ACC112 (cell line): ENCODE results near the gene GCHFR.

Experiments used
- H2AFZ ChIP-seq: fragments of 200-600 bp; sonication (generic); one replicate; pipeline ENCODE4 v1.6.0; 2017; ENCODE audit warnings: antibody characterized with exemption, low read length; ENCODE audit not compliant: unreplicated experiment
- H3K27ac ChIP-seq: fragments of 200-600 bp; sonication (generic); 2 replicates; pipeline ENCODE4 v1.5.1; 2014; ENCODE audit warnings: low read depth, mild to moderate bottlenecking, antibody characterized with exemption, low read length, moderate library complexity
- H3K27me3 ChIP-seq: fragments of 200-600 bp; sonication (generic); 2 replicates; pipeline ENCODE4 v1.6.1; 2014; ENCODE audit warnings: mild to moderate bottlenecking, antibody characterized with exemption, low read length, moderate library complexity, mixed read lengths; ENCODE audit not compliant: insufficient read depth
- H3K36me3 ChIP-seq: fragments of 200-600 bp; sonication (generic); 2 replicates; pipeline ENCODE4 v1.6.1; 2016; ENCODE audit warnings: mild to moderate bottlenecking, antibody characterized with exemption, low read length, moderate library complexity, mixed read lengths; ENCODE audit not compliant: insufficient read depth
- H3K4me1 ChIP-seq: fragments of 200-600 bp; sonication (generic); one replicate; pipeline ENCODE4 v1.6.1; 2016; ENCODE audit warnings: low read length, mixed read lengths; ENCODE audit not compliant: insufficient read depth, unreplicated experiment, control insufficient read depth
- H3K4me3 ChIP-seq: fragments of 200-600 bp; sonication (generic); 2 replicates; pipeline ENCODE4 v1.5.1; 2014; ENCODE audit warnings: mild to moderate bottlenecking, low read depth, low read length
- H3K79me2 ChIP-seq: fragments of 200-600 bp; sonication (generic); one replicate; pipeline ENCODE4 v1.6.0; 2016; ENCODE audit warnings: low read length; ENCODE audit not compliant: control insufficient read depth, unreplicated experiment, insufficient read depth

The GCHFR gene

DNA sequence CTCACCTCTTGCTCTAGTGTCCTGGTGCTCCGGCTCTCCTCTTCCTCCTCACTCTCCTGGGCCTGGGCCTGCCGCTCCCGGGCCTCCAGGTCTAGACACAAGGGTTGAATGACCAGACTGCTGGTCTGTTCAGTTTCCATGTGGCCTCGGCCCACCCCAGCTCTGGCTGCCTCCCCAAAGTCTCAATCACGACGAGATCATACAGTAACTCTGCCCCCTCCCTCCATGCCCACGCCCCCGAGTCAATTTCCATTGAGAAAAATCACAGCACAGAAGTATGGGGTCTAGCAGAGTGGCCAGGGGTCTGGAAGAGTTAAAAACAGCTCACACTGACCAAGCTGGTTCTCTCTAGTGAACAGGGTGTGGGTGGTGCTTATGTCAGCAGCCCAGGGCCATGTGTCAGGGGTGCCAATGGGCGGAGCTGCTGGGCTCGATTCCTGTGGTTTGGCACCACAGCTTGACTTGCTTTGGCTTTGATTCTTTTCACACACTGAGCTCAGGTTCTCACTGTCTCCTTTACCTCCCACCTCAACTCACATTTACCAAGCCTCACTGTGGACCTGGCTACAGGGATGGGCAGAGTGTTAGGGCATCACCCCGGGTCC is 12.8 kb downstream of the GCHFR start:
- H3K36me3 ChIP-seq: peaks cover 14% of the 10 kb centered on the region; the same call in 1 of the 2 replicates
- no peaks in the 10 kb centered on the region for H3K79me2 ChIP-seq
- H3K27ac ChIP-seq: 0 out of 2 replicates have a peak overlapping the region, but pooled peaks have one; percentile 26
- H2AFZ ChIP-seq: no peak overlapping the region
- H3K4me1 ChIP-seq: peaks cover 9% of the 10 kb centered on the region
- H3K27me3 ChIP-seq: no peaks in the 10 kb centered on the region
- H3K4me3 ChIP-seq: no peak overlapping the region

DNA sequence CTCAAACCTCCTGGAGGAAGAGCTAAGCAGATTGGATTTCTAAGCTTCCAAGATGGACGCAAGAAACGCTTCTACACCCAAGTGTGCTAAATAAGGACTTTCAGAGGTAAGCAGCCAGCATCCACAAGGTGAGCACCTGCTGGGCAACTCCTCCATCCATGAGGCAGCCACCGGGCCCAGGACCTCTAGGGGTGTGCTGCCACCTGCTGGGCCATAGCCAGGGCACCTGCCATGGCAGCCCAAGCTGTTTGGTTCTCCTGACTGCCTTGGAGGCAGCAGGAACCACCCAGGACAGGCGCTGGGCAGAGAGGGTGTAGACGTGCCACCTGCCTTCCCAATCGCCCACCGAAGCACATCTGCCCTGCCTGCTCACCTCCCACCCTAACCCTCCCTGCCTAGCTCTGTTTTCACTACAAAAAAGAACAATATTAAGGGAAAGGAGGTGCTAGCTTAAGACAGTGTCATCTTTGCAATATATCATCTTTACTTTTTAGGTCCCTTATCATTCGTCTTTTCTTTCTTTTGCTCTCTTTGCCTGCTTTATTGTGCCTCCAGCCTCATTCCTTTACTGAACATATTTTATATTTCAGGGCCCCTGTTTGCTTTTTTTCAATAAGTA is 18.9 kb downstream of the GCHFR start:
- H3K79me2 ChIP-seq: peaks cover 18% of the 10 kb centered on the region
- H3K27me3 ChIP-seq: no peaks in the 10 kb centered on the region
- no peaks in the 10 kb centered on the region for H3K36me3 ChIP-seq
- no peak overlapping the region for H2AFZ ChIP-seq
- peaks cover 15% of the 10 kb centered on the region for H3K4me1 ChIP-seq
- H3K27ac ChIP-seq: no peak overlapping the region
- H3K4me3 ChIP-seq: no peak overlapping the region

DNA sequence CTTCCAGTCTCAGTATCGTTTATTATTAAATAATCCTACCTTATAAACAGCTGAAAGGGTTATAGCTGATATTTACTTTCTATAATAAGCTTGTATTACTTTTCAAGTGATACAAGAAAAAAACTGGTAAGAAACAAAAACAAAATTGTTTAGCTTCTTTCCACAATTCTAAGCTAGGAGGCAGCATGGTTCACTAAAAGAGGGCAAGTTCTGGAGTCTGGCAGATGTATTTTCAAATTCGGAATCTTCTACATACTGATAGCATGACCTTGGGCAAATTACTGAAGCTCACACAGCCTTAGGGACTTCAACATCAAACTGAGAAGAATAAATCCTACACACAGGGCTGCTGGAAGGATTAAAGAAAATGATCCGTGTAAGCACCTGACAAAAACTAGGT is 21.3 kb downstream of the GCHFR start:
- Histone ChIP-seq H3K79me2 (peaks cover 27% of the 10 kb centered on the region), H3K27ac (no peak overlapping the region), H3K36me3 (no peaks in the 10 kb centered on the region)

DNA sequence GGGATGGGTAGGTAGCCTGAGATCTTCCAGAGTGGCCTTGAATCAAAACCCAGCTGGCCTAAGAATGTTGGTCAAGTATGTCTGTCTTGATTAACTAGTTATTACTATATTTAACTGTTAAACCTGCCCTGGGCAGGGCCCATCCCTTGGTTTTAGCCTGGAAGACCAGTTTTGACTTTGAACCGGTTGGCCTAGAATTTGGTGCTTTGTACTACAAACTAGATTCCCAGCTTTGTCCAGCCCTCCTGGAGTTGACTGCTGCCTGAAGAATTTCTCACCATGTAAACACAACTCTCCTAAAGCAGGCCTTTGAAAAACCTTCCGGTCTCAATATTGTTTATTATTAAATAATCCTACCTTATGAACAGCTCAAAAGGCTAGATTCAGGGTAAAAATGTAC is 21.9 kb downstream of the GCHFR start:
- Histone ChIP-seq H3K36me3 (no peaks in the 10 kb centered on the region), H3K27me3 (no peaks in the 10 kb centered on the region), H3K27ac (no peak overlapping the region), H3K79me2 (peaks cover 27% of the 10 kb centered on the region), H2AFZ (no peak overlapping the region), H3K4me1 (peaks cover 25% of the 10 kb centered on the region), H3K4me3 (no peak overlapping the region)

More for the DNA sequence above, 21.3 kb downstream of the GCHFR start:
- H3K4me3 ChIP-seq: no peak overlapping the region
- H3K27me3 ChIP-seq: no peaks in the 10 kb centered on the region
- H3K4me1 ChIP-seq: peaks cover 21% of the 10 kb centered on the region
- no peak overlapping the region for H2AFZ ChIP-seq

DNA sequence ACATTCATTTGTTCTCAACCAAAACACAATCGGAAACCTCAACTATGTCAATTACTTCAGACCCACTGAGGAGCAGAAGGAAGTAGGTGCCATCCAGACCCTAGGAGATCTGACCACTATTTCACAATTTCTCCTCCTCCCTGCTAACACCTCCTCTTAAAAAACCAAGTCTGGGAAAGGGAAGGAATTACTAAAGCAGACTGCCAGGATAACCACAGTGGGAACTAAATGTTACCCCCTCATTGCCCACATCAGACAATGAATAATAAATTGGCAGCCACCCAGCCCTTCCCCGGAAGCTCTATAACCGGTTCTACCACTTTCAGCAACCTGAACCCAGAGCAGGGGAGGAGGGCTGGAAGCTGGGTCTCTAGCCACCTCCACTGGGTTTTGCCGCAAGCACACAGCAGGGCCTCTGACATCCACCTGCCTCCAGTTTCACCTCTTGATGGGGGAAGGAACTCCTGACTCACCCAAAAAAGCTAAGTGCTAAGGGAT is 23.5 kb downstream of the GCHFR start:
- Histone ChIP-seq H3K4me3 (no peak overlapping the region), H3K4me1 (peaks cover 25% of the 10 kb centered on the region), H3K27me3 (no peaks in the 10 kb centered on the region), H3K27ac (peak overlapping the region; percentile 53), H2AFZ (no peak overlapping the region), H3K36me3 (0 out of 2 replicates have a peak, but pooled peaks cover 3% of the 10 kb centered on the region), H3K79me2 (peaks cover 35% of the 10 kb centered on the region)

DNA sequence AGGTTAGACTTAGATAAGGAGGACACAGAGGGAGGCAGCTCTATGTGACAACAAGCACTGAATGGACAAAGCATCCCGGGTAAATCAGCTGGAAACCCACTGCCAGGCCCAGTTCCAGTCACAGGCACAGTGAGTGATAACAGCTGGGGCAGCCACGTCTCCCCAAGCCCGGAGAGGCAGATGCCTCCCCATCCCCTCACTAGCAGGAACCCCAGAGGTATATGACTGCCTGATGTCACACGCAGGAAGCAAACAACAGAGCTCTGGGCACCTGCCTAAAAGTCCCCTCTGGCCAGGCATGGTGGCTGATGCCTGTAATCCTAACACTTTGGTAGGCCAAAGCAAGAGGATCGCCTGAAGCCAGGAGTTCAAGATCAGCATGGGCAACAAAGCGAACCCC is 24.1 kb downstream of the GCHFR start:
- Histone ChIP-seq H3K36me3 (0 out of 2 replicates have a peak, but pooled peaks cover 3% of the 10 kb centered on the region), H3K4me3 (no peak overlapping the region), H3K27ac (peak overlapping the region; percentile 53), H3K27me3 (no peaks in the 10 kb centered on the region), H3K79me2 (peaks cover 38% of the 10 kb centered on the region), H3K4me1 (peaks cover 29% of the 10 kb centered on the region), H2AFZ (no peak overlapping the region)

DNA sequence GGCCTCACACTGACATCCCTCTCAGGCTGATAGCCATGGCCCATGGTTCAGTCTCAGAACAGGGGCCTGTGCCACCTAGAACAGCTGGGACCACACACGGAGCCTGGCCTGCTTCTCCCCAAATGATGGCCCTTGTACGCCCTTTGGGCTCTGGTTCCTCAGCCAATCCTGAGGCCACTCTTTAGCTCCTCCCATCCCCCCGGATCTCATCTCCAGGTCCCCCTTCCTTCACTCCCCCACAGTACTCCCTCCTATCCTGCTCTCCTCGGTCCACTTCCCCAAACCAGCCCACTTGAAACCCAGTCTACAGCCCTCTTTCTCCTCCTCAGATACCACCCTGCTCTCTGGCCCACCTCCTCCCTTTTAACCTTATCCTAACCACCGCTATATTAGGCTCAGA is 25.3 kb downstream of the GCHFR start:
- H3K27me3 ChIP-seq: no peaks in the 10 kb centered on the region
- peaks cover 40% of the 10 kb centered on the region for H3K4me1 ChIP-seq
- H2AFZ ChIP-seq: no peak overlapping the region
- H3K4me3 ChIP-seq: no peak overlapping the region
- peaks cover 38% of the 10 kb centered on the region for H3K79me2 ChIP-seq
- no peak overlapping the region for H3K27ac ChIP-seq
- H3K36me3 ChIP-seq: 0 out of 2 replicates have a peak, but pooled peaks cover 3% of the 10 kb centered on the region

DNA sequence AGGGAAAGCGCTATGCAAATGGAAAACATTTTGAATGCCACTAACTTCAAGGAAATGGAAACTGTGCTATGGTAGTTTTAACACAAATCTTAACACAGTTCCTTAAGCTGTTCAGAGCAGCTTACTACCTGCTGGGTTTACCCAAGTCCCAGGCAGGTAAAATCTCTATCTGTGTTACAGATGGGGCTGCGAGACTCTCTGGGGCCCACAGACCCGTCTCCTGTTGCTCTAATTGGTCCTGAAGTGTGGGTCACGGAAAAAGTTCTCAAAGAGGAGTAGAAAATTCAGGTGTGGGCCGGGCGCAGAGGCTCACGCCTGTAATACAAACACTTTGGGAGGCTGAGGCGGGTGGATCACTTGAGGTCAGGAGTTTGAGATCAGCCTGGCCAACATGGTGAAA is 26.1 kb downstream of the GCHFR start:
- Histone ChIP-seq H3K27ac (no peak overlapping the region), H2AFZ (no peak overlapping the region), H3K27me3 (no peaks in the 10 kb centered on the region), H3K4me1 (peaks cover 40% of the 10 kb centered on the region), H3K79me2 (peaks cover 35% of the 10 kb centered on the region), H3K4me3 (no peak overlapping the region), H3K36me3 (0 out of 2 replicates have a peak, but pooled peaks cover 3% of the 10 kb centered on the region)

DNA sequence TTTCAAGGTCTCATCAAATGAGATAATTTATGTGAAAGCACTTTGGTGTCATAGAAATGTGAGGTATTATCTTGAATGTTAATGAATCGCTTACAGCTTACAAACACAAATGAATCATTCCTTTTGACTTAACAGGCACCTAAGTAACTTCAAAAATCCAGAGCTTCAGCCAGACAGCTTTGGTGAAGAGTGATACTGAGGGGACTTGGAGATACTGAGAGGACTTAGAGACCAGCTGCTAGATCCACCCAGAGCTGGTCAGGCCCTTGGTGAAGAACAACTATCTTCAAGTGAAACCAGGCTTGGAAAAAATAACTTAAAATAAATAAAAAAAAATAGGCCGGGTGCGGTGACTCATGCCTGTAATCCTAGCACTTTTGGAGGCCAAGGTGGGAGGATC is 26.9 kb downstream of the GCHFR start:
- Histone ChIP-seq H3K27me3 (no peaks in the 10 kb centered on the region), H2AFZ (no peak overlapping the region), H3K27ac (peak overlapping the region; percentile 68), H3K4me1 (peaks cover 40% of the 10 kb centered on the region), H3K79me2 (peaks cover 31% of the 10 kb centered on the region), H3K36me3 (0 out of 2 replicates have a peak, but pooled peaks cover 3% of the 10 kb centered on the region), H3K4me3 (no peak overlapping the region)

DNA sequence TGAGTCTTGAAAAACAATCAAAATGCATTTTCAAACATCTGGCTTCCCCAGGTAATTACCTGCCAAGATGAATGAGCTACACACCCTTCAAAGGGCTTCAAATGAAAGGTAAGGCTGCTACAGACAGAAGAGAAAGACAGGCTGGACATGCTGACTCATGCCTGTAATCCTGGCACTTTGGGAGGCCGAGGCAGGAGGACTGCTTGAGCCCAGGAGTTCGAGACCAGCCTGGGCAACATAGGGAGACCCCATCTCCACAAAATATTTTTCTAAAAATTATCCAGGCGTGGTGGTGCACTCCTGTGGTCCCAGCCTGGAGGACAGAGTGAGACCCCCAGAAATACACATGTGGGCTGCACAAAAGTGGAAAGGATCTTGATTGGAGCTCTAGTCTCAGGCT is 28.5 kb downstream of the GCHFR start:
- H3K4me1 ChIP-seq: peaks cover 27% of the 10 kb centered on the region
- no peaks in the 10 kb centered on the region for H3K27me3 ChIP-seq
- H3K36me3 ChIP-seq: 0 out of 2 replicates have a peak, but pooled peaks cover 3% of the 10 kb centered on the region
- no peak overlapping the region for H3K4me3 ChIP-seq
- H2AFZ ChIP-seq: no peak overlapping the region
- H3K79me2 ChIP-seq: peaks cover 30% of the 10 kb centered on the region
- peak overlapping the region; percentile 78 for H3K27ac ChIP-seq
